Measurements from ENCODE around the gene C19orf67. TPM values are rescaled to one million over a fixed set of nuclear protein-coding genes. Genes with fewer than 3 reads are reported as not detected.
A peak's percentile ranks its signal among the peaks of the same experiment; 100 is the strongest.

Gene C19orf67
- total RNA-seq, 1 experiment from 2014 or later: not detected

GRCh38 chr19:14055396-14055795 is 30.2 kb downstream of the C19orf67 start:
- no peak for DNase-seq
- no TSS peak for BruUV-seq (replicated peaks)
- intact Hi-C loops (cut with micrococcal nuclease; ENCODE audit: unreplicated experiment): no loop called here
- Mint-ChIP-seq H3K36me3 (ENCODE audit: insufficient read depth, unreplicated experiment) (peaks cover 24% of the 10 kb centered on the region), H3K27me3 (ENCODE audit: unreplicated experiment) (no peaks in the 10 kb centered on the region), H3K9me3 (ENCODE audit: low read depth, unreplicated experiment) (no peaks in the 10 kb centered on the region), H3K4me1 (ENCODE audit: low read depth, unreplicated experiment) (no peaks in the 10 kb centered on the region), H3K4me3 (ENCODE audit: low read depth, unreplicated experiment) (no peak overlapping the region), H3K27ac (ENCODE audit: unreplicated experiment) (no peak overlapping the region)
- TF ChIP-seq CTCF (IDR thresholded peaks at IDR 0.05; ENCODE audit: unreplicated experiment): no peak
- CTCF ChIA-PET: no interaction called here

- CTCF ChIA-PET: no interaction called here
- no peak for TF ChIP-seq CTCF (IDR thresholded peaks at IDR 0.05; ENCODE audit: unreplicated experiment)
- intact Hi-C loops (cut with micrococcal nuclease; ENCODE audit: unreplicated experiment): no loop called here
- Mint-ChIP-seq H3K9me3 (ENCODE audit: low read depth, unreplicated experiment) (no peaks in the 10 kb centered on the region), H3K36me3 (ENCODE audit: insufficient read depth, unreplicated experiment) (peaks cover 28% of the 10 kb centered on the region), H3K4me1 (ENCODE audit: low read depth, unreplicated experiment) (no peaks in the 10 kb centered on the region), H3K4me3 (ENCODE audit: low read depth, unreplicated experiment) (no peak overlapping the region), H3K27me3 (ENCODE audit: unreplicated experiment) (no peaks in the 10 kb centered on the region), H3K27ac (ENCODE audit: unreplicated experiment) (no peak overlapping the region)
- DNase-seq: no peak
- BruUV-seq (replicated peaks): no TSS peak
Observed at GRCh38 chr19:14054721-14055120, 30.9 kb downstream of the C19orf67 start.

- H3K4me1 Mint-ChIP-seq (ENCODE audit: low read depth, unreplicated experiment): no peaks in the 10 kb centered on the region
- DNase-seq: no peak
- no peak overlapping the region for H3K27ac Mint-ChIP-seq (ENCODE audit: unreplicated experiment)
- no TSS peak for BruUV-seq (replicated peaks)
- CTCF ChIA-PET: no interaction called here
- no peaks in the 10 kb centered on the region for H3K27me3 Mint-ChIP-seq (ENCODE audit: unreplicated experiment)
- intact Hi-C loops (cut with micrococcal nuclease; ENCODE audit: unreplicated experiment): no loop called here
- no peak for TF ChIP-seq CTCF (IDR thresholded peaks at IDR 0.05; ENCODE audit: unreplicated experiment)
- H3K9me3 Mint-ChIP-seq (ENCODE audit: low read depth, unreplicated experiment): no peaks in the 10 kb centered on the region
- no peak overlapping the region for H3K4me3 Mint-ChIP-seq (ENCODE audit: low read depth, unreplicated experiment)
- H3K36me3 Mint-ChIP-seq (ENCODE audit: insufficient read depth, unreplicated experiment): peaks cover 28% of the 10 kb centered on the region
Observed at GRCh38 chr19:14054099-14054498, 31.5 kb downstream of the C19orf67 start.

- Mint-ChIP-seq H3K27ac (ENCODE audit: unreplicated experiment) (no peak overlapping the region), H3K4me1 (ENCODE audit: low read depth, unreplicated experiment) (no peaks in the 10 kb centered on the region), H3K36me3 (ENCODE audit: insufficient read depth, unreplicated experiment) (peaks cover 28% of the 10 kb centered on the region), H3K9me3 (ENCODE audit: low read depth, unreplicated experiment) (no peaks in the 10 kb centered on the region), H3K27me3 (ENCODE audit: unreplicated experiment) (no peaks in the 10 kb centered on the region), H3K4me3 (ENCODE audit: low read depth, unreplicated experiment) (no peak overlapping the region)
- intact Hi-C loops (cut with micrococcal nuclease; ENCODE audit: unreplicated experiment): no loop called here
- CTCF ChIA-PET: interaction anchor here (0.6 kb wide), 1 partner anchor 394 kb away, joined by 4 read pairs; no protein-coding TSS in a partner anchor
- TF ChIP-seq CTCF (IDR thresholded peaks at IDR 0.05; ENCODE audit: unreplicated experiment): no peak
- DNase-seq: no peak
- TSS peak; percentile 92 for BruUV-seq (replicated peaks)
Observed at GRCh38 chr19:14053500-14053899, 32.1 kb downstream of the C19orf67 start.

Data from Calu3 (cell line).